Stimulated activated CD8-positive, alpha-beta memory T cell treated with anti-CD3 and anti-CD28 coated beads, Interleukin-15, amount 100 ng/mL, for 48 hours (primary cell): ENCODE data around the gene LGALS1.
A peak's percentile ranks its signal among the peaks of the same experiment; 100 is the strongest.
"Not testable (repeated sequence)": the region's sequence is repeated elsewhere in the genome, so short reads cannot be mapped to it uniquely, and the experiment has no call there.

Experiments used
- DNase-seq, 2 donors: peaks; one replicate each; pipeline ENCODE4 v3.0.0-alpha.2; 2020; ENCODE audit warnings: low read depth in 2 of 2

The LGALS1 gene

GRCh38 chr22:37686002-37686982, 10.9 kb downstream of the LGALS1 start, which contains the start of gene NOL12:
Gene NOL12, plus strand, starts transcription at chr22:37686343. Its CDS starts 50 bp downstream, at chr22:37686393.
- peak; percentile 48 to 69 for DNase-seq

- DNase-seq = no peak
Observed at GRCh38 chr22:37690407-37690806, 15.0 kb downstream of the LGALS1 start.

- no peak for DNase-seq
Observed at GRCh38 chr22:37690901-37691504, 15.6 kb downstream of the LGALS1 start.

GRCh38 chr22:37692627-37693285, 17.3 kb downstream of the LGALS1 start:
- no peak for DNase-seq

- DNase-seq = not testable (repeated sequence)
Observed at GRCh38 chr22:37694131-37694530, 18.7 kb downstream of the LGALS1 start.

- not testable (repeated sequence) for DNase-seq
Observed at GRCh38 chr22:37696260-37696656, 20.8 kb downstream of the LGALS1 start.

- peak; percentile 82 to 91 for DNase-seq
Observed at GRCh38 chr22:37696657-37697537, 21.5 kb downstream of the LGALS1 start, which contains the start of gene TRIOBP. Gene TRIOBP, plus strand, starts transcription at chr22:37697048. Its CDS starts 4,318 bp downstream, at chr22:37701366.

GRCh38 chr22:37697538-37697835, 22.1 kb downstream of the LGALS1 start:
- no peak for DNase-seq

- DNase-seq = no peak
Observed at GRCh38 chr22:37701141-37701786, 25.8 kb downstream of the LGALS1 start.

GRCh38 chr22:37703906-37704305, 28.5 kb downstream of the LGALS1 start:
- DNase-seq = no peak

- no peak for DNase-seq
Observed at GRCh38 chr22:37704645-37705044, 29.2 kb downstream of the LGALS1 start.

- DNase-seq = no peak
Observed at GRCh38 chr22:37705205-37705604, 29.8 kb downstream of the LGALS1 start.

GRCh38 chr22:37708580-37709444, 33.4 kb downstream of the LGALS1 start:
- no peak for DNase-seq

GRCh38 chr22:37709445-37709765, 34.0 kb downstream of the LGALS1 start:
- no peak for DNase-seq

- no peak for DNase-seq
Observed at GRCh38 chr22:37710675-37711074, 35.2 kb downstream of the LGALS1 start.

- DNase-seq = no peak
Observed at GRCh38 chr22:37711490-37711889, 36.1 kb downstream of the LGALS1 start.

GRCh38 chr22:37713761-37714160, 38.3 kb downstream of the LGALS1 start:
- no peak for DNase-seq

- DNase-seq = no peak
Observed at GRCh38 chr22:37714634-37715033, 39.2 kb downstream of the LGALS1 start.

- DNase-seq = no peak
Observed at GRCh38 chr22:37715760-37716159, 40.3 kb downstream of the LGALS1 start.

- no peak for DNase-seq
Observed at GRCh38 chr22:37716708-37717107, 41.3 kb downstream of the LGALS1 start.
